HepG2 (cell line): ENCODE results near the gene AGXT. TPM values are rescaled to one million over a fixed set of nuclear protein-coding genes. Genes with fewer than 3 reads are reported as not detected.

Experiments used
- ATAC-seq: fragments of 200-7000 bp; cut with Tn5 transposase; 3 replicates; pipeline ENCODE4 v1.9.1; 2020; ENCODE audit warnings: mild to moderate bottlenecking, moderate library complexity
- BruUV-seq: library from RNA; stranded (reverse); fragments of 400-500 nt; replicated peaks from 2 replicates; lab custom pipeline; 2021; lab: Mats Ljungman, UMichigan
- CTCF ChIA-PET: fragments of 300-600 bp; formaldehyde crosslinking; extraction: SDS; loops from one replicate; lab custom pipeline; 2021; ENCODE audit warnings: low total read pairs, inconsistent platforms, low intra/inter-chr PET ratio; lab: Yijun Ruan, JAX
- POLR2A ChIA-PET: fragments of 350-600 bp; sonication (Branson Sonifier 250); formaldehyde crosslinking; loops from one replicate; lab custom pipeline; 2020; ENCODE audit warnings: antibody characterized with exemption, inconsistent platforms; lab: Yijun Ruan, JAX
- DNase-seq: peaks from one replicate; pipeline ENCODE4 v3.0.0-alpha.2; 2015; ENCODE audit warnings: low spot score
- FAIRE-seq: peaks from 3 replicates; lab custom pipeline; 2011; peaks lifted over from hg19 to GRCh38; lab: Jason Lieb, UNC
- H2AFZ ChIP-seq: one replicate; pipeline ENCODE4 v1.6.1; 2011; ENCODE audit warnings: low read length, inconsistent platforms
- H3K27ac ChIP-seq: fragments of 300-600 bp; 3 replicates; pipeline ENCODE4 v1.8.0; 2011; ENCODE audit warnings: mixed run types, mild to moderate bottlenecking, mixed read lengths, low read length, inconsistent platforms; ENCODE audit not compliant: insufficient read depth; ENCODE audit errors: extremely low read length
- H3K27me3 ChIP-seq, 2 experiments: fragments of 200-600 bp in 1 of 2; 2 replicates in 1 of 2; 3 replicates in 1 of 2; pipeline versions ENCODE4 v1.6.0 to v1.8.0; 2011; ENCODE audit warnings: low read length in 2 of 2, mild to moderate bottlenecking in 2 of 2, moderate library complexity in 2 of 2, inconsistent platforms in 1 of 2; ENCODE audit not compliant: insufficient read depth in 2 of 2, control insufficient read depth in 1 of 2
- H3K36me3 ChIP-seq, 2 experiments: fragments of 200-600 bp in 1 of 2; replicated peaks in 1 of 2; 2 replicates in 1 of 2; 3 replicates in 1 of 2; pipeline versions ENCODE4 v1.5.1 to v1.8.0; 2011; ENCODE audit warnings: low read length in 2 of 2, inconsistent platforms in 1 of 2; ENCODE audit not compliant: insufficient read depth in 2 of 2, control insufficient read depth in 1 of 2
- H3K4me1 ChIP-seq: 2 replicates; pipeline ENCODE4 v1.5.1; 2012; ENCODE audit warnings: low read length, inconsistent platforms; ENCODE audit not compliant: insufficient read depth
- H3K4me2 ChIP-seq: 2 replicates; pipeline ENCODE4 v1.6.0; 2011; ENCODE audit warnings: low read depth, low read length, inconsistent platforms
- H3K4me3 ChIP-seq, 3 experiments: fragments of 200-600 bp in 1 of 3; sonication (generic), shearing (Covaris generic) in 1 of 3; replicated peaks in 1 of 3; 2 replicates each; pipeline ENCODE4 v1.5.1; 2011 to 2016; ENCODE audit warnings: low read length in 3 of 3, inconsistent platforms in 2 of 3, low read depth in 2 of 3, mild to moderate bottlenecking in 2 of 3, control low read depth in 1 of 3, mixed read lengths in 1 of 3; ENCODE audit not compliant: insufficient read depth in 1 of 3
- H3K79me2 ChIP-seq: one replicate; pipeline ENCODE4 v1.6.1; 2011; ENCODE audit warnings: low read length, inconsistent platforms; ENCODE audit not compliant: insufficient read depth
- H3K9ac ChIP-seq: 2 replicates; pipeline ENCODE4 v1.6.0; 2011; ENCODE audit warnings: mild to moderate bottlenecking, low read depth, low read length, inconsistent platforms; ENCODE audit not compliant: insufficient read depth
- H3K9me3 ChIP-seq: 2 replicates; pipeline ENCODE4 v1.5.1; 2012; ENCODE audit warnings: mild to moderate bottlenecking, low read length
- H4K20me1 ChIP-seq: 2 replicates; pipeline ENCODE4 v1.6.0; 2011; ENCODE audit warnings: inconsistent platforms, mild to moderate bottlenecking, low read length, moderate library complexity; ENCODE audit not compliant: insufficient read depth
- CCDC6 ChIP-seq: sonication (generic); formaldehyde crosslinking; IDR thresholded peaks from 2 replicates; pipeline ENCODE4 v1.8.1; 2022; ENCODE audit warnings: mild to moderate bottlenecking, missing genetic modification reagents, moderate library complexity
- HOXA5 ChIP-seq: sonication (generic); formaldehyde crosslinking; IDR thresholded peaks from 2 replicates; pipeline ENCODE4 v1.4.0; 2020; ENCODE audit warnings: missing genetic modification reagents
- NFE2 ChIP-seq: sonication (generic); formaldehyde crosslinking; IDR thresholded peaks from 2 replicates; pipeline ENCODE4 v1.4.0; 2020; ENCODE audit warnings: missing genetic modification reagents
- NPAS2 ChIP-seq: sonication (generic); formaldehyde crosslinking; IDR thresholded peaks from 2 replicates; pipeline ENCODE4 v1.8.0; 2022; ENCODE audit warnings: mild to moderate bottlenecking, missing genetic modification reagents, borderline replicate concordance
- PHF20 ChIP-seq: sonication (generic); formaldehyde crosslinking; IDR thresholded peaks from 2 replicates; pipeline ENCODE4 v1.5.0; 2020; ENCODE audit warnings: mild to moderate bottlenecking, missing genetic modification reagents
- PITX1 ChIP-seq: sonication (generic); formaldehyde crosslinking; IDR thresholded peaks from 2 replicates; pipeline ENCODE4 v1.5.1; 2020; ENCODE audit warnings: mild to moderate bottlenecking, missing genetic modification reagents
- SOX6 ChIP-seq, 2 experiments: fragments of 450-650 bp in 1 of 2; sonication (generic) in 1 of 2; formaldehyde crosslinking in 1 of 2; IDR thresholded peaks; 2 replicates each; pipeline versions ENCODE4 v1.4.0 to v1.6.1; 2017 to 2020; ENCODE audit warnings: antibody characterized with exemption in 1 of 2, mild to moderate bottlenecking in 1 of 2, missing genetic modification reagents in 1 of 2
- SP1 ChIP-seq, 2 experiments: fragments of 450-650 bp in 1 of 2; sonication (generic) in 1 of 2; formaldehyde crosslinking in 1 of 2; IDR thresholded peaks; 2 replicates each; pipeline versions ENCODE4 v1.4.0 to v1.6.1; 2016 to 2020; ENCODE audit warnings: missing genetic modification reagents in 1 of 2
- TBP ChIP-seq: sonication (generic); formaldehyde crosslinking; IDR thresholded peaks from 2 replicates; pipeline ENCODE4 v1.5.0; 2020; ENCODE audit warnings: missing genetic modification reagents
- ZNF333 ChIP-seq: sonication (generic); formaldehyde crosslinking; IDR thresholded peaks from 2 replicates; pipeline ENCODE4 v1.4.0; 2020; ENCODE audit warnings: mild to moderate bottlenecking, missing genetic modification reagents, borderline replicate concordance
- ZNF337 ChIP-seq: sonication (generic); formaldehyde crosslinking; IDR thresholded peaks from 2 replicates; pipeline ENCODE4 v1.5.1; 2020; ENCODE audit warnings: missing genetic modification reagents, low read depth, mild to moderate bottlenecking, borderline replicate concordance
- ZNF431 ChIP-seq: sonication (generic); formaldehyde crosslinking; IDR thresholded peaks from 2 replicates; pipeline ENCODE4 v1.9.0; 2022; ENCODE audit warnings: missing genetic modification reagents, low read depth, mild to moderate bottlenecking, borderline replicate concordance
- ZNF432 ChIP-seq: sonication (generic); formaldehyde crosslinking; IDR thresholded peaks from 2 replicates; pipeline ENCODE4 v1.5.0; 2020; ENCODE audit warnings: missing genetic modification reagents, mild to moderate bottlenecking, borderline replicate concordance
- ZNF451 ChIP-seq: sonication (generic); formaldehyde crosslinking; IDR thresholded peaks from 2 replicates; pipeline ENCODE4 v1.5.0; 2020; ENCODE audit warnings: mild to moderate bottlenecking, missing genetic modification reagents
- ZNF468 ChIP-seq: sonication (generic); formaldehyde crosslinking; IDR thresholded peaks from 2 replicates; pipeline ENCODE4 v1.8.0; 2022; ENCODE audit warnings: mild to moderate bottlenecking, moderate library complexity, missing genetic modification reagents
- ZNF781 ChIP-seq: sonication (generic); formaldehyde crosslinking; IDR thresholded peaks from 2 replicates; pipeline ENCODE4 v1.5.1; 2020; ENCODE audit warnings: borderline replicate concordance, mild to moderate bottlenecking, missing genetic modification reagents; ENCODE audit errors: not compliant biosample characterization
- WGBS: methylation state at CpG from one replicate; pipeline ENCODE4 v1.1.6; 2017; ENCODE audit warnings: low lambda C conversion rate; 5-methylcytosine and 5-hydroxymethylcytosine counted together
- in situ Hi-C: cut with HindIII; loops from 2 replicates; pipeline ENCODE4 v1.10.0; 2017; ENCODE audit warnings: low pct_unique_long_range_greater_than_20kb; ENCODE audit not compliant: extremely low pct_ligation_motif_present
- intact Hi-C: fragments of 100-400 bp; cut with micrococcal nuclease; formaldehyde crosslinking; loops from one replicate; pipeline ENCODE4 v1.10.0; 2022; ENCODE audit not compliant: unreplicated experiment
- polyA plus RNA-seq, 8 experiments: library from polyadenylated mRNA; depleted of rRNA in 3 of 8; stranded (reverse) in 7 of 8; unstranded in 1 of 8; fragments of >200 nt; fragmentation: Illumina TruSeq in 4 of 8; extraction: Trizol in 4 of 8; gene quantifications; 2 replicates each; pipeline versions ENCODE4 v1.2.1 to v1.2.3, GENCODE V29; 2011 to 2016; ENCODE audit warnings: low read depth in 4 of 8, missing spikeins in 1 of 8, mixed read lengths in 1 of 8; ENCODE audit not compliant: insufficient read depth in 1 of 8
- total RNA-seq, 5 experiments: library from RNA; depleted of rRNA; stranded (reverse); fragments of >200 nt; fragmentation: Illumina TruSeq; extraction: Trizol; gene quantifications; 2 replicates each; pipeline ENCODE4 v1.2.3, GENCODE V29; 2016; ENCODE audit warnings: low read depth in 1 of 5
- TF ChIP-seq, protein P1 (sequence below): IDR thresholded peaks from 2 replicates; pipeline ENCODE4 v1.6.1; 2016; ENCODE audit warnings: missing biosample characterization, missing genetic modification reagents, low read depth
- TF ChIP-seq, protein P2 (sequence below): sonication (generic); formaldehyde crosslinking; IDR thresholded peaks from 2 replicates; pipeline ENCODE4 v1.5.0; 2020; ENCODE audit warnings: mild to moderate bottlenecking, missing genetic modification reagents, moderate library complexity
- TF ChIP-seq, protein P3 (sequence below): sonication (generic); formaldehyde crosslinking; IDR thresholded peaks from 2 replicates; pipeline ENCODE4 v1.5.0; 2020; ENCODE audit warnings: missing genetic modification reagents

The AGXT gene
- total and polyA plus RNA-seq, 2 of the 13 experiments (the other 11 are each of a cell fraction or from before 2014, with no cell fraction given) = 41.9 to 96.1 TPM

DNA sequence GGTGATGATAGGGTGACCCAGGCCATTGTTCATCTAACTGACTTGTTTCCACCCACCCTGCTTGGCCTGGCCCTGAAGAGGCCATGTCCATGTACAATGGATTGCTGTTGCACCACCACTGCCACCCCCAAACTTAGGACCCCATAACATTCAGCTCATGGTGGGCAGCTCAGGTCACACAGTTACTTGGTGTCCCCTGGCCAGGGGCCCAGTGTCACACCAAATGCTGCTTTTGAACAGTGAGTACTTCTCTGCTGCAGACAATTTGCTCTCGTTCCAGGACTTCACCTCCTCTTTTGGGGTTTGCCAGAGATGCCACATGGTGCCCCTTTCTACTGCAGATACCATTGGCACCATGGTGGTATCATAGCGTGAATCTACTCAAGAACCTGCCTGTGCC, 15.6 kb downstream of the AGXT start:
- H2AFZ ChIP-seq = no peak overlapping the region
- DNase-seq (no peak), ATAC-seq (no peak), FAIRE-seq (no peak)
- BruUV-seq = no TSS peak
- H3K79me2 ChIP-seq = no peaks in the 10 kb centered on the region
- 81% methylated on average over 2 of the region's 2 CpGs for WGBS
- peaks cover 36% of the 10 kb centered on the region for H3K4me1 ChIP-seq
- no peaks in the 10 kb centered on the region for H4K20me1 ChIP-seq
- H3K9me3 ChIP-seq = no peaks in the 10 kb centered on the region
- CTCF ChIA-PET = no interaction called here
- no peak for TF ChIP-seq ZNF781 (CRISPR knock-in tag)
- no peak for TF ChIP-seq NFE2 (CRISPR knock-in tag)
- TF ChIP-seq, protein P1, sequence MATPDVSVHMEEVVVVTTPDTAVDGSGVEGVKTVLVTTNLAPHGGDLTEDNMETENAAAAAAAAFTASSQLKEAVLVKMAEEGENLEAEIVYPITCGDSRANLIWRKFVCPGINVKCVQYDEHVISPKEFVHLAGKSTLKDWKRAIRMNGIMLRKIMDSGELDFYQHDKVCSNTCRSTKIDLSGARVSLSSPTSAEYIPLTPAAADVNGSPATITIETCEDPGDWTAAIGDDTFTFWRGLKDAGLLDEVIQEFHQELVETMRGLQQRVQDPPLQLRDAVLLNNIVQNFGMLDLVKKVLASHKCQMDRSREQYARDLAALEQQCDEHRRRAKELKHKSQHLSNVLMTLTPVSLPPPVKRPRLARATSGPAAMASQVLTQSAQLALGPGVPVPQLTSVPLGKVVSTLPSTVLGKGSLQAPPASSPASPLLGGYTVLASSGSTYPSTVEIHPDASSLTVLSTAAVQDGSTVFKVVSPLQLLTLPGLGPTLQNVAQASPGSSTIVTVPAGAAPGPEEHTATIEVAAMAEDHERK = no peak
- no peak for TF ChIP-seq PITX1 (CRISPR knock-in tag)
- TF ChIP-seq ZNF468 = no peak
- no peak for TF ChIP-seq CCDC6 (CRISPR knock-in tag)
- TF ChIP-seq SOX6 (IDR thresholded peaks at IDR 0.05) = no peak
- TF ChIP-seq SOX6 (CRISPR knock-in tag; IDR thresholded peaks at IDR 0.05) = no peak
- no peak for TF ChIP-seq ZNF337 (CRISPR knock-in tag)
- no peak for TF ChIP-seq ZNF431 (CRISPR knock-in tag)
- TF ChIP-seq ZNF333 (CRISPR knock-in tag) = no peak
- TF ChIP-seq, protein P2, sequence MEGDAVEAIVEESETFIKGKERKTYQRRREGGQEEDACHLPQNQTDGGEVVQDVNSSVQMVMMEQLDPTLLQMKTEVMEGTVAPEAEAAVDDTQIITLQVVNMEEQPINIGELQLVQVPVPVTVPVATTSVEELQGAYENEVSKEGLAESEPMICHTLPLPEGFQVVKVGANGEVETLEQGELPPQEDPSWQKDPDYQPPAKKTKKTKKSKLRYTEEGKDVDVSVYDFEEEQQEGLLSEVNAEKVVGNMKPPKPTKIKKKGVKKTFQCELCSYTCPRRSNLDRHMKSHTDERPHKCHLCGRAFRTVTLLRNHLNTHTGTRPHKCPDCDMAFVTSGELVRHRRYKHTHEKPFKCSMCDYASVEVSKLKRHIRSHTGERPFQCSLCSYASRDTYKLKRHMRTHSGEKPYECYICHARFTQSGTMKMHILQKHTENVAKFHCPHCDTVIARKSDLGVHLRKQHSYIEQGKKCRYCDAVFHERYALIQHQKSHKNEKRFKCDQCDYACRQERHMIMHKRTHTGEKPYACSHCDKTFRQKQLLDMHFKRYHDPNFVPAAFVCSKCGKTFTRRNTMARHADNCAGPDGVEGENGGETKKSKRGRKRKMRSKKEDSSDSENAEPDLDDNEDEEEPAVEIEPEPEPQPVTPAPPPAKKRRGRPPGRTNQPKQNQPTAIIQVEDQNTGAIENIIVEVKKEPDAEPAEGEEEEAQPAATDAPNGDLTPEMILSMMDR (CRISPR knock-in tag) = no peak
- no peak for TF ChIP-seq TBP (CRISPR knock-in tag)
- TF ChIP-seq ZNF451 = no peak
- no peak for TF ChIP-seq SP1 (IDR thresholded peaks at IDR 0.05)
- TF ChIP-seq SP1 (CRISPR knock-in tag; IDR thresholded peaks at IDR 0.05) = no peak
- TF ChIP-seq NPAS2 (CRISPR knock-in tag) = no peak
- no peak for TF ChIP-seq HOXA5 (CRISPR knock-in tag)
- TF ChIP-seq ZNF432 (CRISPR knock-in tag) = no peak
- TF ChIP-seq, protein P3, sequence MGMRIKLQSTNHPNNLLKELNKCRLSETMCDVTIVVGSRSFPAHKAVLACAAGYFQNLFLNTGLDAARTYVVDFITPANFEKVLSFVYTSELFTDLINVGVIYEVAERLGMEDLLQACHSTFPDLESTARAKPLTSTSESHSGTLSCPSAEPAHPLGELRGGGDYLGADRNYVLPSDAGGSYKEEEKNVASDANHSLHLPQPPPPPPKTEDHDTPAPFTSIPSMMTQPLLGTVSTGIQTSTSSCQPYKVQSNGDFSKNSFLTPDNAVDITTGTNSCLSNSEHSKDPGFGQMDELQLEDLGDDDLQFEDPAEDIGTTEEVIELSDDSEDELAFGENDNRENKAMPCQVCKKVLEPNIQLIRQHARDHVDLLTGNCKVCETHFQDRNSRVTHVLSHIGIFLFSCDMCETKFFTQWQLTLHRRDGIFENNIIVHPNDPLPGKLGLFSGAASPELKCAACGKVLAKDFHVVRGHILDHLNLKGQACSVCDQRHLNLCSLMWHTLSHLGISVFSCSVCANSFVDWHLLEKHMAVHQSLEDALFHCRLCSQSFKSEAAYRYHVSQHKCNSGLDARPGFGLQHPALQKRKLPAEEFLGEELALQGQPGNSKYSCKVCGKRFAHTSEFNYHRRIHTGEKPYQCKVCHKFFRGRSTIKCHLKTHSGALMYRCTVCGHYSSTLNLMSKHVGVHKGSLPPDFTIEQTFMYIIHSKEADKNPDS = no peak
- TF ChIP-seq PHF20 (CRISPR knock-in tag) = no peak
- H3K27me3 ChIP-seq = no peaks in the 10 kb centered on the region
- in situ Hi-C loops = no loop called here
- no peak overlapping the region for H3K9ac ChIP-seq
- no peak overlapping the region for H3K4me3 ChIP-seq
- H3K27ac ChIP-seq = no peak overlapping the region
- POLR2A ChIA-PET = no interaction called here
- intact Hi-C loops = no loop called here
- no peaks in the 10 kb centered on the region for H3K36me3 ChIP-seq
- no peak overlapping the region for H3K4me2 ChIP-seq
